ENCODE results near the gene CAMTA1. TPM values are rescaled to one million over a fixed set of nuclear protein-coding genes. Genes with fewer than 3 reads are reported as not detected.

Gene CAMTA1
- total RNA-seq, 1 experiment from 2014 or later: 60.0 TPM

GRCh38 chr1:7174561-7174960 lies 389.3 kb downstream of the CAMTA1 start:
- Mint-ChIP-seq H3K36me3 (ENCODE audit: insufficient read depth, unreplicated experiment) (no peaks in the 10 kb centered on the region), H3K27ac (ENCODE audit: unreplicated experiment) (no peak overlapping the region), H3K4me3 (ENCODE audit: unreplicated experiment) (no peak overlapping the region), H3K27me3 (ENCODE audit: insufficient read depth, unreplicated experiment) (peaks cover 21% of the 10 kb centered on the region), H3K9me3 (ENCODE audit: unreplicated experiment) (peaks cover 17% of the 10 kb centered on the region), H3K4me1 (ENCODE audit: low read depth, unreplicated experiment) (no peaks in the 10 kb centered on the region)
- POLR2A ChIA-PET: no interaction called here
- no peak for TF ChIP-seq CTCF (IDR thresholded peaks at IDR 0.05; ENCODE audit: insufficient read depth in 1 of 2, low read depth in 1 of 2, low read length in 1 of 2, severe bottlenecking in 1 of 2, unreplicated experiment in 1 of 2)
- Histone ChIP-seq H3K4me3 (ENCODE audit: low read depth, low read length) (no peak overlapping the region), H3K4me1 (no peaks in the 10 kb centered on the region), H3K36me3 (ENCODE audit: control insufficient read depth, insufficient read depth, low read length) (no peaks in the 10 kb centered on the region), H3K9me3 (no peaks in the 10 kb centered on the region), H3K27me3 (replicated peaks; ENCODE audit: control insufficient read depth, insufficient read depth, low read length) (no peaks in the 10 kb centered on the region)
- BruUV-seq (replicated peaks): no TSS peak
- intact Hi-C loops (cut with micrococcal nuclease; ENCODE audit: unreplicated experiment): no loop called here
- DNase-seq: no peak
- CTCF ChIA-PET: no interaction called here

- no peak overlapping the region for H3K27ac Mint-ChIP-seq (ENCODE audit: unreplicated experiment)
- Histone ChIP-seq H3K27me3 (replicated peaks; ENCODE audit: control insufficient read depth, insufficient read depth, low read length) (no peaks in the 10 kb centered on the region), H3K9me3 (no peaks in the 10 kb centered on the region), H3K4me1 (no peaks in the 10 kb centered on the region), H3K36me3 (ENCODE audit: control insufficient read depth, insufficient read depth, low read length) (no peaks in the 10 kb centered on the region), H3K4me3 (ENCODE audit: low read depth, low read length) (no peak overlapping the region)
- no peak overlapping the region for H3K4me3 Mint-ChIP-seq (ENCODE audit: unreplicated experiment)
- BruUV-seq (replicated peaks): no TSS peak
- no peak for DNase-seq
- H3K4me1 Mint-ChIP-seq (ENCODE audit: low read depth, unreplicated experiment): no peaks in the 10 kb centered on the region
- CTCF ChIA-PET: no interaction called here
- H3K36me3 Mint-ChIP-seq (ENCODE audit: insufficient read depth, unreplicated experiment): no peaks in the 10 kb centered on the region
- TF ChIP-seq CTCF (IDR thresholded peaks at IDR 0.05; ENCODE audit: insufficient read depth in 1 of 2, low read depth in 1 of 2, low read length in 1 of 2, severe bottlenecking in 1 of 2, unreplicated experiment in 1 of 2): no peak
- intact Hi-C loops (cut with micrococcal nuclease; ENCODE audit: unreplicated experiment): no loop called here
- POLR2A ChIA-PET: no interaction called here
- peaks cover 17% of the 10 kb centered on the region for H3K9me3 Mint-ChIP-seq (ENCODE audit: unreplicated experiment)
- H3K27me3 Mint-ChIP-seq (ENCODE audit: insufficient read depth, unreplicated experiment): peaks cover 14% of the 10 kb centered on the region
Observed at GRCh38 chr1:7174980-7175906, 390.0 kb downstream of the CAMTA1 start.

- H3K4me1 ChIP-seq: no peaks in the 10 kb centered on the region
- H3K9me3 ChIP-seq: peaks cover 9% of the 10 kb centered on the region
- Mint-ChIP-seq H3K4me1 (ENCODE audit: low read depth, unreplicated experiment) (no peaks in the 10 kb centered on the region), H3K9me3 (ENCODE audit: unreplicated experiment) (peaks cover 17% of the 10 kb centered on the region), H3K27me3 (ENCODE audit: insufficient read depth, unreplicated experiment) (no peaks in the 10 kb centered on the region), H3K27ac (ENCODE audit: unreplicated experiment) (no peak overlapping the region), H3K36me3 (ENCODE audit: insufficient read depth, unreplicated experiment) (no peaks in the 10 kb centered on the region), H3K4me3 (ENCODE audit: unreplicated experiment) (no peak overlapping the region)
- no peak for DNase-seq
- H3K4me3 ChIP-seq (ENCODE audit: low read depth, low read length): no peak overlapping the region
- POLR2A ChIA-PET: no interaction called here
- intact Hi-C loops (cut with micrococcal nuclease; ENCODE audit: unreplicated experiment): no loop called here
- no peaks in the 10 kb centered on the region for H3K27me3 ChIP-seq (replicated peaks; ENCODE audit: control insufficient read depth, insufficient read depth, low read length)
- no peak for TF ChIP-seq CTCF (IDR thresholded peaks at IDR 0.05; ENCODE audit: insufficient read depth in 1 of 2, low read depth in 1 of 2, low read length in 1 of 2, severe bottlenecking in 1 of 2, unreplicated experiment in 1 of 2)
- BruUV-seq (replicated peaks): no TSS peak
- H3K36me3 ChIP-seq (ENCODE audit: control insufficient read depth, insufficient read depth, low read length): no peaks in the 10 kb centered on the region
- CTCF ChIA-PET: no interaction called here
Observed at GRCh38 chr1:7177021-7177420, 391.8 kb downstream of the CAMTA1 start.
